GM12878 (cell line): ENCODE data around the gene SPANXB1.

Source experiments
- CHD2 ChIP-seq: IDR thresholded peaks from 2 replicates; pipeline ENCODE4 v1.6.1; 2011; ENCODE audit warnings: low read depth, low read length, improper control_type of control experiment, borderline replicate concordance
- CTCF ChIP-seq, 3 experiments: IDR thresholded peaks in 2 of 3; conservative IDR thresholded peaks in 1 of 3; 2 replicates each; pipeline ENCODE4 v1.5.1; 2011; ENCODE audit warnings: low read depth in 3 of 3, low read length in 3 of 3, mild to moderate bottlenecking in 3 of 3, control low read depth in 2 of 3, moderate library complexity in 2 of 3, inconsistent platforms in 1 of 3, mixed read lengths in 1 of 3; ENCODE audit not compliant: control insufficient read depth in 2 of 3, insufficient read depth in 1 of 3; ENCODE audit errors: extremely low read depth in 1 of 3
- FOS ChIP-seq: IDR thresholded peaks from 3 replicates; pipeline ENCODE4 v1.6.1; 2011; ENCODE audit warnings: borderline replicate concordance; ENCODE audit not compliant: insufficient read length; ENCODE audit errors: extremely low read depth
- FOXK2 ChIP-seq: fragments of 450-650 bp; IDR thresholded peaks from 2 replicates; pipeline ENCODE4 v1.6.1; 2017; ENCODE audit warnings: mild to moderate bottlenecking, moderate library complexity
- JUNB ChIP-seq: IDR thresholded peaks from 2 replicates; pipeline ENCODE4 v1.6.1; 2016; ENCODE audit warnings: antibody characterized with exemption, mild to moderate bottlenecking
- MLLT1 ChIP-seq: fragments of 450-650 bp; IDR thresholded peaks from 2 replicates; pipeline ENCODE4 v1.6.1; 2016; ENCODE audit warnings: mild to moderate bottlenecking
- NRF1 ChIP-seq: conservative IDR thresholded peaks from 2 replicates; pipeline ENCODE4 v1.6.1; 2011; ENCODE audit warnings: mild to moderate bottlenecking, low read depth, low read length, improper control_type of control experiment
- POLR2A ChIP-seq: IDR thresholded peaks from 2 replicates; pipeline ENCODE4 v1.6.1; 2011; ENCODE audit warnings: low read depth, mild to moderate bottlenecking, low read length
- SKIL ChIP-seq: fragments of 450-650 bp; IDR thresholded peaks from 2 replicates; pipeline ENCODE4 v1.6.1; 2017; ENCODE audit warnings: mild to moderate bottlenecking, low read depth, inconsistent platforms; ENCODE audit not compliant: poor library complexity, severe bottlenecking
- SREBF2 ChIP-seq: IDR thresholded peaks from 2 replicates; pipeline ENCODE4 v1.6.1; 2012; ENCODE audit warnings: mild to moderate bottlenecking, low read length
- STAT1 ChIP-seq: fragments of 450-650 bp; conservative IDR thresholded peaks from 2 replicates; pipeline ENCODE4 v1.6.1; 2014; ENCODE audit warnings: antibody characterized with exemption, mild to moderate bottlenecking
- ZBTB11 ChIP-seq: fragments of 450-650 bp; formaldehyde crosslinking; IDR thresholded peaks from 2 replicates; pipeline ENCODE4 v1.5.0; 2022; ENCODE audit warnings: mild to moderate bottlenecking, missing genetic modification characterization

- TF ChIP-seq MLLT1, result no peak
- TF ChIP-seq SKIL, result no peak
- TF ChIP-seq ZBTB11 (CRISPR knock-in tag), result no peak
- TF ChIP-seq CTCF (IDR thresholded peaks at IDR 0.05 in 2 of 3, conservative IDR thresholded peaks at IDR 0.05 in 1 of 3; ENCODE audit: control insufficient read depth in 2 of 3, extremely low read depth in 1 of 3, insufficient read depth in 1 of 3, low read depth in 3 of 3, low read length in 3 of 3), result no peak
- TF ChIP-seq SREBF2, result no peak
- TF ChIP-seq JUNB, result no peak
- TF ChIP-seq STAT1, result no peak
- TF ChIP-seq FOS, result no peak
- TF ChIP-seq POLR2A, result no peak
- no peak for TF ChIP-seq CHD2
- no peak for TF ChIP-seq FOXK2
- no peak for TF ChIP-seq NRF1
Observed at GRCh38 chrX:140967036-140967435, 35.4 kb upstream of the SPANXB1 start.
